Heart left ventricle (tissue), 13 donors: ENCODE measurements around the gene AXDND1.

Source experiments
- POLR2A ChIP-seq, 2 donors: fragments of 450-650 bp; IDR thresholded peaks; one replicate each; pipeline ENCODE4 v1.6.1; 2017; ENCODE audit warnings: antibody characterized with exemption in 2 of 2, mild to moderate bottlenecking in 2 of 2, moderate library complexity in 2 of 2
- TF ChIP-seq, protein P1 (sequence below), 12 donors: fragments of 200-600 bp; sonication (generic) in 4 of 12; IDR thresholded peaks; one replicate each; pipeline versions ENCODE4 v1.5.0 to v1.8.0; 2018 to 2022; ENCODE audit warnings: antibody characterized with exemption in 12 of 12, mild to moderate bottlenecking in 5 of 12
- donor health status: ischemic (EF 13 %, LVEDD 7.1; RV severe dilation, severe dysfunction).
- donor health status: DM: no; HTN: yes; CAD: no.
- donor health status: DM: no; HTN: no; CAD: no.
- donor health status: ischemic (EF 25% LVEDD 6.9; RV normal size, moderate dysfunction).
- donor health status: ischemic (EF 25% LVEDD 5.7; RV mildly dilated, moderate dysfunction).
- donor health status: ischemic (EF 35%, LVEDD 5.7; RV mildly dilated, moderate dysfunction).
- donor health status: nonischemic (EF 11% LVEDD 7.7; RV severe dilation, severe dysfunction).
- donor health status: DM: yes; HTN: yes; CAD: no.
- donor health status: PGD.
- donor health status: ischemic (EF 29% LVEDD 5.4; RV normal size, mild dysfunction).
- donor health status: nonischemic (EF 23%, LVEDD 6.1; RV moderate dilation, normal function).

DNA sequence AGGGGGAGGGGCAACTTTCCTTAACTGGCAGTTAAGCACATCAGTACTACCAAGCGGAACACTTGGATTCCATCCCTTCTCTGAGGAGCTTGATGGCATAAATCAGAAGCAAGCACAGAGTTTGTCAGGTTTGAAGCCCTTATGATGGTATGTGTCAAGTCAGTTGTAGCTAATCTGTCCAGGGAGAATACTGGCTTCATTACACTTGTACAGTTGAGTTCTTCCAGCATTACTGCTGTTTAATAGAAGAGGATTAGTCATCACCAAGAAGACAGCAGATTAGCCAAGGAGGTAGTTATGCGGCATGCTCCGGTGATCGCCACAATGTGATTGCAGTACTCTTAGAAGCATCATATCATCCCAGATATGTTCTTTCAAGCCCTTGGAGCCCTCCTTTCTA is 223.7 kb downstream of the AXDND1 start:
- TF ChIP-seq, protein P1, sequence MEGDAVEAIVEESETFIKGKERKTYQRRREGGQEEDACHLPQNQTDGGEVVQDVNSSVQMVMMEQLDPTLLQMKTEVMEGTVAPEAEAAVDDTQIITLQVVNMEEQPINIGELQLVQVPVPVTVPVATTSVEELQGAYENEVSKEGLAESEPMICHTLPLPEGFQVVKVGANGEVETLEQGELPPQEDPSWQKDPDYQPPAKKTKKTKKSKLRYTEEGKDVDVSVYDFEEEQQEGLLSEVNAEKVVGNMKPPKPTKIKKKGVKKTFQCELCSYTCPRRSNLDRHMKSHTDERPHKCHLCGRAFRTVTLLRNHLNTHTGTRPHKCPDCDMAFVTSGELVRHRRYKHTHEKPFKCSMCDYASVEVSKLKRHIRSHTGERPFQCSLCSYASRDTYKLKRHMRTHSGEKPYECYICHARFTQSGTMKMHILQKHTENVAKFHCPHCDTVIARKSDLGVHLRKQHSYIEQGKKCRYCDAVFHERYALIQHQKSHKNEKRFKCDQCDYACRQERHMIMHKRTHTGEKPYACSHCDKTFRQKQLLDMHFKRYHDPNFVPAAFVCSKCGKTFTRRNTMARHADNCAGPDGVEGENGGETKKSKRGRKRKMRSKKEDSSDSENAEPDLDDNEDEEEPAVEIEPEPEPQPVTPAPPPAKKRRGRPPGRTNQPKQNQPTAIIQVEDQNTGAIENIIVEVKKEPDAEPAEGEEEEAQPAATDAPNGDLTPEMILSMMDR (IDR thresholded peaks at IDR 0.05): no peak
- no peak for TF ChIP-seq POLR2A (IDR thresholded peaks at IDR 0.05)
